Activated CD4-positive, alpha-beta T cell treated with anti-CD3 and anti-CD28 coated beads, Interleukin-2, amount 10 ng/mL, durations not matched to agents 24 days and 14 days (primary cell): Measurements from ENCODE around the gene DET1. TPM values are rescaled to one million over a fixed set of nuclear protein-coding genes. Genes with fewer than 3 reads are reported as not detected.
"Not testable (repeated sequence)": the region's sequence is repeated elsewhere in the genome, so short reads cannot be mapped to it uniquely, and the experiment has no call there.

ENCODE experiments used
- DNase-seq: peaks from one replicate; pipeline ENCODE4 v3.0.0; 2022
- H3K27ac Mint-ChIP-seq: one replicate; pipeline ENCODE4 v1.8.0; 2022; ENCODE audit warnings: mild to moderate bottlenecking, mixed read lengths
- H3K27me3 Mint-ChIP-seq: one replicate; pipeline ENCODE4 v1.8.0; 2022; ENCODE audit warnings: mixed read lengths
- H3K36me3 Mint-ChIP-seq: one replicate; pipeline ENCODE4 v1.8.0; 2022; ENCODE audit warnings: low read depth, mild to moderate bottlenecking, mixed read lengths
- H3K4me1 Mint-ChIP-seq: one replicate; pipeline ENCODE4 v1.8.0; 2021; ENCODE audit warnings: mixed read lengths
- H3K4me3 Mint-ChIP-seq: one replicate; pipeline ENCODE4 v1.8.0; 2022; ENCODE audit warnings: mild to moderate bottlenecking, moderate library complexity, mixed read lengths
- H3K9me3 Mint-ChIP-seq: one replicate; pipeline ENCODE4 v1.8.0; 2021; ENCODE audit warnings: mixed read lengths
- intact Hi-C: fragments of 100-400 bp; cut with micrococcal nuclease; formaldehyde crosslinking; loops from one replicate; pipeline ENCODE4 v1.15.1; 2023
- total RNA-seq: library from RNA; stranded (reverse); gene quantifications from 2 replicates; pipeline ENCODE4 v1.2.3, GENCODE V29; 2022

DET1 gene
- total RNA-seq, 1 donor from 2014 or later = 2.8 TPM

GRCh38 chr15:88558026-88558425 is 11.5 kb upstream of the DET1 start:
- DNase-seq, H3K9me3 Mint-ChIP-seq, H3K4me1 Mint-ChIP-seq, H3K4me3 Mint-ChIP-seq, H3K36me3 Mint-ChIP-seq, H3K27ac Mint-ChIP-seq, intact Hi-C loops: not testable (repeated sequence)
- H3K27me3 Mint-ChIP-seq = peaks cover 11% of the 10 kb centered on the region

DNA sequence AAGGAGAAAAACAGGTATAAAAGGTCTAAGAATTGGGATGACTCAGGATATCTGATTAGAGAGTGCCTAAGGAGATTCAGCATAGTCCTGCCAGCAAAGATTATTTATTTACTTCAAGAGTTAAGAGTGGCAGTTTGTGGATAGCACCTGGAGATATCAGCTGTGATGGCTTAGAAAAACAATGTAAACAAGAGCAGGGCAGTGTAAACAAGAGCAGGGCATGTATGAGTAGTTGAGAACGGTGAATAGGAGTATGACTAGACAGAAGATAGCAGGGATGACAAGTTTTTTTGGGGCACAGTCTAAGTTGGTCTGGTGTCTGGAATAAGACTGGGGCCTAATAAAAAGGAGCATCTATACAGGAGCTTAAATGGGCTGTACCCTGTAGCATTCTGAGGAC is 1.5 kb upstream of the DET1 start:
- DNase-seq, H3K9me3 Mint-ChIP-seq, H3K27me3 Mint-ChIP-seq, H3K4me3 Mint-ChIP-seq, H3K36me3 Mint-ChIP-seq, H3K27ac Mint-ChIP-seq, intact Hi-C loops: not testable (repeated sequence)
- peaks cover 12% of the 10 kb centered on the region for H3K4me1 Mint-ChIP-seq

DNA sequence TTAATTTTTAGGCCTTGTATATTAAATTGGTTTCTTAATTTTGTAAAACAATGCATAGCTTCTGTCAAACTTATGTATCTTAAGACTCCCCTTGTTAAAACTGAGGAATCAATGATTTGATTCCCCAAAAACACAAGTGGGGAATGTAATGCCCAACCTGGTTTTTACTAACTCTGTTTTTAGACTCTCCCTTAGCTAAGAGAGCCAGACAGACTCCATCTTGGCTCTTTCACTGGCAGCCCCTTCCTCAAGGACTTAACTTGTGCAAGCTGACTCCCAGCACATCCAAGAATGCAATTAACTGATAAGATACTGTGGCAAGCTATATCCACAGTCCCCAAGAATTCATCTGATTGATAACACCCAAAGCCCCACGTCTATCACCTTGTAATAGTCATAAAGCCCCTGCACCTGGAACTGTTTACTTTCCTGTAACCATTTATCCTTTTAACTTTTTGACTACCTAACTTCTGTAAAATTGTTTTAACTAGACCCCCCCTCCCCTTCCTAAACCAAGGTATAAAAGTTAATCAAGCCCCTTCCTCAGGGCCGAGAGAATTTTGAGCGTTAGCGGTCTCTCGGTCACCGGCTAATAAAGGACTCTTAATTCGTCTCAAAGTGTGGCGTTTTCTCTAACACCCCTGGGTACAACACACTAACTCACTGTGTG is 768 bp downstream of the DET1 start:
- H3K4me1 Mint-ChIP-seq = peaks cover 12% of the 10 kb centered on the region
- H3K27ac Mint-ChIP-seq = peak overlapping the region; percentile 91
- H3K4me3 Mint-ChIP-seq = peak overlapping the region; percentile 92
- H3K36me3 Mint-ChIP-seq, H3K27me3 Mint-ChIP-seq, DNase-seq, H3K9me3 Mint-ChIP-seq: not testable (repeated sequence)
- intact Hi-C loops = loop anchor here (1.0 to 2.0 kb wide), 3 partner anchors 76 to 93 kb away; partner anchors contain the start of genes AEN, MRPL46 and MRPS11

GRCh38 chr15:88543065-88543776 is 3.3 kb downstream of the DET1 start:
- Mint-ChIP-seq H3K36me3 (no peaks in the 10 kb centered on the region), H3K27ac (no peak overlapping the region), H3K9me3 (peaks cover 9% of the 10 kb centered on the region), H3K4me3 (no peak overlapping the region), H3K4me1 (peaks cover 12% of the 10 kb centered on the region), H3K27me3 (no peaks in the 10 kb centered on the region)
- no peak for DNase-seq
- intact Hi-C loops = no loop called here

GRCh38 chr15:88542342-88542733 is 4.1 kb downstream of the DET1 start:
- Mint-ChIP-seq H3K27me3 (no peaks in the 10 kb centered on the region), H3K27ac (no peak overlapping the region)
- intact Hi-C loops = no loop called here

GRCh38 chr15:88541709-88542341 is 4.7 kb downstream of the DET1 start:
- no peak for DNase-seq
- Mint-ChIP-seq H3K4me1 (peaks cover 7% of the 10 kb centered on the region), H3K36me3 (no peaks in the 10 kb centered on the region), H3K4me3 (no peak overlapping the region), H3K27ac (no peak overlapping the region), H3K9me3 (peaks cover 3% of the 10 kb centered on the region), H3K27me3 (no peaks in the 10 kb centered on the region)
- intact Hi-C loops = no loop called here

More at GRCh38 chr15:88542342-88542733, 4.1 kb downstream of the DET1 start:
- Mint-ChIP-seq H3K4me3 (no peak overlapping the region), H3K9me3 (peaks cover 8% of the 10 kb centered on the region), H3K36me3 (no peaks in the 10 kb centered on the region), H3K4me1 (peaks cover 12% of the 10 kb centered on the region)
- no peak for DNase-seq

DNA sequence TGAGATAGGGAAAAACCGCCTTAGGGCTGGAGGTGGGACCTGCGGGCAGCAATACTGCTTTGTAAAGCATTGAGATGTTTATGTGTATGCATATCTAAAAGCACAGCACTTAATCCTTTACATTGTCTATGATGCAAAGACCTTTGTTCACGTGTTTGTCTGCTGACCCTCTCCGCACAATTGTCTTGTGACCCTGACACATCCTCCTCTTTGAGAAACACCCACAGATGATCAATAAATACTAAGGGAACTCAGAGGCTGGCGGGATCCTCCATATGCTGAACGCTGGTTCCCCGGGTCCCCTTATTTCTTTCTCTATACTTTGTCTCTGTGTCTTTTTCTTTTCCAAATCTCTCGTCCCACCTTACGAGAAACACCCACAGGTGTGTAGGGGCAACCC is 5.4 kb downstream of the DET1 start:
- H3K27ac Mint-ChIP-seq, H3K9me3 Mint-ChIP-seq, H3K27me3 Mint-ChIP-seq, DNase-seq, H3K36me3 Mint-ChIP-seq, intact Hi-C loops, H3K4me1 Mint-ChIP-seq, H3K4me3 Mint-ChIP-seq: not testable (repeated sequence)

DNA sequence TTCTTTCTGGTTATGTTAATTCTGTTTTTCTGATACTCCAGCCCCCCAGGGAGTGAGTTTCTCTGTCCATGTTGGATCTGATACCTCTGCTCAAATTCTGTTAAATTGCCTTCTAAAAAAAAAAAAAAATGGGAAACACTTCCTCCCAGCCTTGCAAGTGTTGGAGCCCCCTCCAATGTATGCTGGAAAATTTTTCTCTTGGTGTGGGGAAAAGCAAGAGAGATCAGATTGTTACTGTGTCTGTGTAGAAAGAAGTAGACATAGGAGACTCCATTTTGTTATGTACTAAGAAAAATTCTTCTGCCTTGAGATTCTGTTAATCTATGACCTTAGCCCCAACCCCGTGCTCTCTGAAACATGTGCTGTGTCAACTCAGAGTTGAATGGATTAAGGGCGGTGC is 6.1 kb downstream of the DET1 start:
- H3K9me3 Mint-ChIP-seq, H3K27me3 Mint-ChIP-seq, H3K4me3 Mint-ChIP-seq, intact Hi-C loops, H3K36me3 Mint-ChIP-seq, H3K27ac Mint-ChIP-seq, DNase-seq, H3K4me1 Mint-ChIP-seq: not testable (repeated sequence)

DNA sequence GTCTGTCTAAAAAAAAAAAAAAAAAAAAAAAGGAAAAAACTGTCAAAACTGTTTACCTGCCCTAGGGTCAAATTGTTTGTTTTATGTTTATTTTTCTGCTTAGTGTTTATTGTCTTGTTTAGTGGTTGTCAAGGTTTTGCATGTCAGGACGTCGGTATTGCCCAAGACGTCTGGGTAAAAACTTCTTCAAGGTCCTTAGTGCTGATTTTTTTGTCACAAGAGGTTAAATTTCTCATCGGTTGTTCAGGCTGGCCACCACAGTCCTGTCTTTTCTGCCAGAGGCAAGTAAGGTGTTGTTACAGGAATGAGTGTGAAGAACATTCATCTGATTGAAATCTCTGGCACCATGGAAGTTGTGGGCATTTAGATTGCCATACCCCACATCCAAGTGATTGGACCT is 7.0 kb downstream of the DET1 start:
- intact Hi-C loops = no loop called here
- Mint-ChIP-seq H3K36me3 (no peaks in the 10 kb centered on the region), H3K9me3 (no peaks in the 10 kb centered on the region), H3K4me3 (no peak overlapping the region), H3K27ac (no peak overlapping the region), H3K4me1 (peaks cover 1% of the 10 kb centered on the region), H3K27me3 (no peaks in the 10 kb centered on the region)
- DNase-seq = no peak

GRCh38 chr15:88538972-88539371 is 7.5 kb downstream of the DET1 start:
- H3K27ac Mint-ChIP-seq = no peak overlapping the region
- no peak overlapping the region for H3K4me3 Mint-ChIP-seq
- no peaks in the 10 kb centered on the region for H3K36me3 Mint-ChIP-seq
- peaks cover 1% of the 10 kb centered on the region for H3K4me1 Mint-ChIP-seq
- H3K9me3 Mint-ChIP-seq = no peaks in the 10 kb centered on the region
- intact Hi-C loops = no loop called here
- DNase-seq = no peak
- no peaks in the 10 kb centered on the region for H3K27me3 Mint-ChIP-seq

DNA sequence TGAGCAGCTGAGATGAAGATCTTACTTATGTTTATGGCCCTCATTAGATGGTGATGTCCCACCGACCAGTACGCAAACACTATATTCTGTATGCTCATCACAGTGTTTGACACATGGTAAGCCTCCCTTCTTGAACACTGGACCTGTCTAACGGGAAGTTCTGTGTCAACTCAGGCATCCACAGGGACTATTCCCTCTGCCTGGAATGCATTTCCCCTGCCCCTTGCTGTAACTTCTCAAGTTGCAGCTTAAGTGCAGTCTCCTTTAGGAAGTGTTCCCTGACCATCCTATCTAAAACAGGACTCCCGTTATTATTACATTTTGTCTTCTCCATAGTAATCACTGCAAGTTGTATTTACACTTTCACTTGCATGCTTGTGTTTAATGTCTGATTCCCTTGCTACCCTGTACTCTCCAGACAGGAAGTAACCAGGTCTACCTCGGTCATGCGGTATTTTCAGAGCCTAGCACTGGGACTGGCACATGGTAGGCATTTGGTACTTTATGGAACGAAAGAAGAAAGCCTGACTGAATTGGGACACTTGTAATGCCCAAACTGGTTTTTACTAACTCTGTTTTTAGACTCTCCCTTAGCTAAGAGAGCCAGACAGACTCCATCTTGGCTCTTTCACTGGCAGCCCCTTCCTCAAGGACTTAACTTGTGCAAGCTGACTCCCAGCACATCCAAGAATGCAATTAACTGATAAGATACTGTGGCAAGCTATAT is 8.7 kb downstream of the DET1 start:
- intact Hi-C loops = no loop called here
- Mint-ChIP-seq H3K27me3 (no peaks in the 10 kb centered on the region), H3K4me3 (no peak overlapping the region), H3K36me3 (no peaks in the 10 kb centered on the region), H3K4me1 (peaks cover 1% of the 10 kb centered on the region), H3K27ac (no peak overlapping the region), H3K9me3 (no peaks in the 10 kb centered on the region)
- DNase-seq = no peak

- peaks cover 7% of the 10 kb centered on the region for H3K36me3 Mint-ChIP-seq
- no peak overlapping the region for H3K27ac Mint-ChIP-seq
- no peaks in the 10 kb centered on the region for H3K9me3 Mint-ChIP-seq
- intact Hi-C loops = no loop called here
- no peak for DNase-seq
- no peak overlapping the region for H3K4me3 Mint-ChIP-seq
- H3K27me3 Mint-ChIP-seq = no peaks in the 10 kb centered on the region
- peaks cover 1% of the 10 kb centered on the region for H3K4me1 Mint-ChIP-seq
These were observed 10.7 kb downstream of the DET1 start for GRCh38 chr15:88535607-88536313.

DNA sequence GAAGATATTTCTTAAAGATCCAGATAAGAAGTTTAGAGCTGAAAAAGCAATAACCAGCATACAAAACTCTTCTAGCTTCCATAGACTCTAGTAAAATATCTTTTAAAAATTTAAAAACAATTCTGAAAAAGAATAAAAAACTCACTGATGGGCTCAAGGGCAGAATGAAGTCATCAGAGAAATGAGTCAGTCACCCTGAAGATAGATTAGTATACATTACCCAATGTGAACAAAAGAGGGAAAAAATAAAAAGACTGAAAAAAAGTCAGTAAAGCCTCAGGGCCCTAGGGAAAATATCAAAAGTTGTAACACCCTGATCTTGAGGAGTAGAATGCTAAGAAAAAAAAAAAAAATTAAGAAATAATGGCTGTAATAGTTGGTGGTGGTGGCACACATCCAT is 11.4 kb downstream of the DET1 start:
- Mint-ChIP-seq H3K4me1 (peaks cover 1% of the 10 kb centered on the region), H3K9me3 (no peaks in the 10 kb centered on the region), H3K27ac (no peak overlapping the region), H3K4me3 (no peak overlapping the region), H3K36me3 (peaks cover 12% of the 10 kb centered on the region), H3K27me3 (no peaks in the 10 kb centered on the region)
- no peak for DNase-seq
- intact Hi-C loops = no loop called here
